Progenitor cell of endocrine pancreas (in vitro differentiated cells): ENCODE measurements around the gene ALKBH5. TPM values are rescaled to one million over a fixed set of nuclear protein-coding genes. Genes with fewer than 3 reads are reported as not detected.

ENCODE experiments used
- DNase-seq: peaks from one replicate; pipeline ENCODE4 v3.0.0; 2021; ENCODE audit warnings: low spot score; ENCODE audit not compliant: unreplicated experiment
- H3K27ac Mint-ChIP-seq: 2 replicates; pipeline ENCODE4 v1.8.0; 2021; ENCODE audit warnings: mild to moderate bottlenecking, moderate library complexity, mixed read lengths
- H3K27me3 Mint-ChIP-seq: 2 replicates; pipeline ENCODE4 v1.8.0; 2021; ENCODE audit warnings: mixed read lengths
- H3K36me3 Mint-ChIP-seq: 2 replicates; pipeline ENCODE4 v1.8.0; 2022; ENCODE audit warnings: mixed read lengths; ENCODE audit not compliant: insufficient read depth
- H3K4me1 Mint-ChIP-seq: 2 replicates; pipeline ENCODE4 v1.8.0; 2021; ENCODE audit warnings: low read depth, mixed read lengths
- H3K4me3 Mint-ChIP-seq: 2 replicates; pipeline ENCODE4 v1.8.0; 2021; ENCODE audit warnings: low read depth, mild to moderate bottlenecking, moderate library complexity, mixed read lengths
- H3K9me3 Mint-ChIP-seq: 2 replicates; pipeline ENCODE4 v1.8.0; 2021; ENCODE audit warnings: low read depth, mixed read lengths
- CTCF ChIP-seq: fragments of 200-600 bp; sonication (generic); IDR thresholded peaks from one replicate; pipeline ENCODE4 v1.5.0; 2021; ENCODE audit warnings: antibody characterized with exemption, mild to moderate bottlenecking; ENCODE audit not compliant: unreplicated experiment
- long read RNA-seq: library from polyadenylated mRNA; unstranded; transcript quantifications from one replicate; pipeline ENCODE4 v2.0.0, GENCODE V29; 2020
- total RNA-seq: library from RNA; stranded (reverse); gene quantifications from 2 replicates; pipeline ENCODE4 v1.2.1, GENCODE V29; 2021

The ALKBH5 gene
- total RNA-seq: 78.1 and 78.4 TPM in 2 replicates
- long read RNA-seq, transcript ALKBH5-201 (4 exons, 2,748 nt): major isoform, 16 of 36 reads
- long read RNA-seq, transcript ALKBH5-202 (2 exons, 2,146 nt): minor isoform, 7 of 36 reads
- long read RNA-seq, partial matches to known transcripts: 4 of 36 reads
- long read RNA-seq, other reads (novel, unspliced or antisense): 9 of 36 reads

GRCh38 chr17:18183334-18184142 is at the start of gene ALKBH5:
TSS of gene ALKBH5 (plus strand) at chr17:18183828. CDS start at chr17:18184244, 416 bp downstream.
- Mint-ChIP-seq H3K27me3 (no peaks in the 10 kb centered on the region), H3K4me1 (peaks cover 50% of the 10 kb centered on the region), H3K27ac (peak within 1 kb of the TSS; percentile 99), H3K36me3 (peaks cover 10% of the 10 kb centered on the region), H3K9me3 (no peaks in the 10 kb centered on the region), H3K4me3 (peak within 1 kb of the TSS; percentile 97)
- TF ChIP-seq CTCF: peak; percentile 51
- DNase-seq: peak; percentile 94

GRCh38 chr17:18136357-18136756 is 47.3 kb upstream of the ALKBH5 start:
- no peak for DNase-seq
- Mint-ChIP-seq H3K4me3 (no peak overlapping the region), H3K4me1 (peaks cover 7% of the 10 kb centered on the region), H3K27me3 (peaks cover 10% of the 10 kb centered on the region), H3K27ac (no peak overlapping the region), H3K36me3 (no peaks in the 10 kb centered on the region), H3K9me3 (no peaks in the 10 kb centered on the region)
- no peak for TF ChIP-seq CTCF

GRCh38 chr17:18138065-18138749 is 45.4 kb upstream of the ALKBH5 start:
- H3K27ac Mint-ChIP-seq: no peak overlapping the region
- DNase-seq: no peak
- TF ChIP-seq CTCF: no peak
- H3K36me3 Mint-ChIP-seq: no peaks in the 10 kb centered on the region
- H3K4me1 Mint-ChIP-seq: peaks cover 7% of the 10 kb centered on the region
- H3K27me3 Mint-ChIP-seq: peaks cover 6% of the 10 kb centered on the region
- no peak overlapping the region for H3K4me3 Mint-ChIP-seq
- H3K9me3 Mint-ChIP-seq: no peaks in the 10 kb centered on the region

- Mint-ChIP-seq H3K4me1 (peaks cover 7% of the 10 kb centered on the region), H3K27ac (no peak overlapping the region), H3K36me3 (no peaks in the 10 kb centered on the region), H3K27me3 (peaks cover 6% of the 10 kb centered on the region), H3K9me3 (no peaks in the 10 kb centered on the region), H3K4me3 (no peak overlapping the region)
- DNase-seq: no peak
- no peak for TF ChIP-seq CTCF
Measured at GRCh38 chr17:18139092-18139491, 44.5 kb upstream of the ALKBH5 start.

GRCh38 chr17:18139498-18139897 is 44.1 kb upstream of the ALKBH5 start:
- no peak for DNase-seq
- Mint-ChIP-seq H3K36me3 (no peaks in the 10 kb centered on the region), H3K27ac (peak overlapping the region; percentile 80), H3K4me1 (peaks cover 7% of the 10 kb centered on the region), H3K9me3 (no peaks in the 10 kb centered on the region), H3K27me3 (peaks cover 6% of the 10 kb centered on the region), H3K4me3 (no peak overlapping the region)
- TF ChIP-seq CTCF: no peak
